Progenitor cell of endocrine pancreas (in vitro differentiated cells): ENCODE measurements around the gene COLGALT1. TPM values are rescaled to one million over a fixed set of nuclear protein-coding genes. Genes with fewer than 3 reads are reported as not detected.
"Not testable (repeated sequence)": the region's sequence is repeated elsewhere in the genome, so short reads cannot be mapped to it uniquely, and the experiment has no call there.

Source experiments
- DNase-seq: peaks from one replicate; pipeline ENCODE4 v3.0.0; 2021; ENCODE audit warnings: low spot score; ENCODE audit not compliant: unreplicated experiment
- H3K27ac Mint-ChIP-seq: 2 replicates; pipeline ENCODE4 v1.8.0; 2021; ENCODE audit warnings: mild to moderate bottlenecking, moderate library complexity, mixed read lengths
- H3K27me3 Mint-ChIP-seq: 2 replicates; pipeline ENCODE4 v1.8.0; 2021; ENCODE audit warnings: mixed read lengths
- H3K36me3 Mint-ChIP-seq: 2 replicates; pipeline ENCODE4 v1.8.0; 2022; ENCODE audit warnings: mixed read lengths; ENCODE audit not compliant: insufficient read depth
- H3K4me1 Mint-ChIP-seq: 2 replicates; pipeline ENCODE4 v1.8.0; 2021; ENCODE audit warnings: low read depth, mixed read lengths
- H3K4me3 Mint-ChIP-seq: 2 replicates; pipeline ENCODE4 v1.8.0; 2021; ENCODE audit warnings: low read depth, mild to moderate bottlenecking, moderate library complexity, mixed read lengths
- H3K9me3 Mint-ChIP-seq: 2 replicates; pipeline ENCODE4 v1.8.0; 2021; ENCODE audit warnings: low read depth, mixed read lengths
- CTCF ChIP-seq: fragments of 200-600 bp; sonication (generic); IDR thresholded peaks from one replicate; pipeline ENCODE4 v1.5.0; 2021; ENCODE audit warnings: antibody characterized with exemption, mild to moderate bottlenecking; ENCODE audit not compliant: unreplicated experiment
- total RNA-seq: library from RNA; stranded (reverse); gene quantifications from 2 replicates; pipeline ENCODE4 v1.2.1, GENCODE V29; 2021

The COLGALT1 gene
- total RNA-seq, 1 donor from 2014 or later, result 54.3 TPM

- H3K4me3 Mint-ChIP-seq, result no peak overlapping the region
- H3K9me3 Mint-ChIP-seq, result no peaks in the 10 kb centered on the region
- DNase-seq, result no peak
- H3K27me3 Mint-ChIP-seq, result peaks cover 6% of the 10 kb centered on the region
- no peak for TF ChIP-seq CTCF
- H3K27ac Mint-ChIP-seq, result peak overlapping the region; percentile 82
- H3K36me3 Mint-ChIP-seq, result no peaks in the 10 kb centered on the region
- no peaks in the 10 kb centered on the region for H3K4me1 Mint-ChIP-seq
These were observed 7.3 kb upstream of the COLGALT1 start for GRCh38 chr19:17548145-17548544.

- no peak overlapping the region for H3K27ac Mint-ChIP-seq
- H3K9me3 Mint-ChIP-seq, result no peaks in the 10 kb centered on the region
- H3K4me3 Mint-ChIP-seq, result no peak overlapping the region
- no peak for TF ChIP-seq CTCF
- DNase-seq, result no peak
- no peaks in the 10 kb centered on the region for H3K4me1 Mint-ChIP-seq
- peaks cover 2% of the 10 kb centered on the region for H3K27me3 Mint-ChIP-seq
- no peaks in the 10 kb centered on the region for H3K36me3 Mint-ChIP-seq
These were observed 6.2 kb upstream of the COLGALT1 start for GRCh38 chr19:17549085-17549740.

- Mint-ChIP-seq H3K36me3 (no peaks in the 10 kb centered on the region), H3K27me3 (peaks cover 2% of the 10 kb centered on the region), H3K4me1 (no peaks in the 10 kb centered on the region), H3K9me3 (no peaks in the 10 kb centered on the region), H3K27ac (no peak overlapping the region), H3K4me3 (no peak overlapping the region)
- no peak for DNase-seq
- TF ChIP-seq CTCF, result no peak
These were observed 5.3 kb upstream of the COLGALT1 start for GRCh38 chr19:17550076-17550667.

GRCh38 chr19:17552735-17553134, 2.7 kb upstream of the COLGALT1 start:
- not testable (repeated sequence) for DNase-seq, H3K36me3 Mint-ChIP-seq, H3K9me3 Mint-ChIP-seq, H3K4me3 Mint-ChIP-seq, H3K4me1 Mint-ChIP-seq, H3K27ac Mint-ChIP-seq, H3K27me3 Mint-ChIP-seq

GRCh38 chr19:17553256-17553655, 2.2 kb upstream of the COLGALT1 start:
- Mint-ChIP-seq H3K36me3 (no peaks in the 10 kb centered on the region), H3K9me3 (no peaks in the 10 kb centered on the region), H3K4me1 (no peaks in the 10 kb centered on the region), H3K4me3 (no peak overlapping the region), H3K27ac (no peak overlapping the region), H3K27me3 (no peaks in the 10 kb centered on the region)
- no peak for TF ChIP-seq CTCF
- no peak for DNase-seq

GRCh38 chr19:17554968-17555479, 425 bp upstream of the COLGALT1 start:
- Mint-ChIP-seq H3K27me3 (no peaks in the 10 kb centered on the region), H3K4me3 (peak overlapping the region; percentile 77), H3K36me3 (peaks cover 3% of the 10 kb centered on the region), H3K4me1 (no peaks in the 10 kb centered on the region), H3K9me3 (no peaks in the 10 kb centered on the region), H3K27ac (peak overlapping the region; percentile 62)
- DNase-seq, result no peak
- TF ChIP-seq CTCF, result no peak
